Stimulated activated CD4-positive, alpha-beta T cell treated with anti-CD3 and anti-CD28 coated beads, Interleukin-4, amount 100 ng/mL, for 4 hours (primary cell): ENCODE results near the gene ME3.
"Not testable (repeated sequence)": the region's sequence is repeated elsewhere in the genome, so short reads cannot be mapped to it uniquely, and the experiment has no call there.

Experiments
- DNase-seq, 2 experiments: peaks; one replicate each; pipeline ENCODE4 v3.0.0-alpha.2; 2020

Gene ME3

DNA sequence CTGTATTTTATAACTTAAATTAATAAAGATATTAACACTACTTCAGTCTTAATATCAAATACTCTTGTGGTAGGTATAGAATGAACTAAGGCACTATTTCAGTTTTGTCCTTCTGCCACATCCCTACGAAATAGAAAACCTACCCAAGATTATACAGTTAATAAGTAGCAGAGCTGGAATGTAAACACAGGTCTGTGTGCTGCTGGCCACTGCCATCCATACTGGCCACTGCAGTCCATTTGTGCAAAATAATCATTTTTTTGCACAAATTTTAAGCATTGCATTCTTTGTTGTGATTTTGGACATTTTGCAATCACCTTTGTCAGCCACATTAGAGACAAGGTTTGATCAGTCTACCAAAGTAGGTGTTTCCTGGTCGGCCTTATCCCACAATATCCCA lies 91.9 kb downstream of the ME3 start:
- no peak for DNase-seq

DNA sequence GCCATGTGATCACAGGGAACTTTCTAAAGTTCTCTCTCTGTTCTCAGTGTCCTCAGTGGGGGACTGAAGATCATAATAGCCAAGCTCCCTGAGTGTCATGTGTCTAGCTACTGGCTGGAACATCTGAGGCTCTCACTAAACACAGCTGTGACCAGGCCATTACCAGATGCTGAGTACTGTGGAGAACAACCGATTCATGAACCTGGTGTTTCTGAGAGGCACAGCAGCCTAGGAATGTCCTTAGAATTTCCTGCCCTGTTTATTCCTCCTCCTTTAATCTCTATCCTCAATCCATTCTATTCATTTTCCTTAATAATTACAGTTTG lies 93.0 kb downstream of the ME3 start:
- DNase-seq: no peak

DNA sequence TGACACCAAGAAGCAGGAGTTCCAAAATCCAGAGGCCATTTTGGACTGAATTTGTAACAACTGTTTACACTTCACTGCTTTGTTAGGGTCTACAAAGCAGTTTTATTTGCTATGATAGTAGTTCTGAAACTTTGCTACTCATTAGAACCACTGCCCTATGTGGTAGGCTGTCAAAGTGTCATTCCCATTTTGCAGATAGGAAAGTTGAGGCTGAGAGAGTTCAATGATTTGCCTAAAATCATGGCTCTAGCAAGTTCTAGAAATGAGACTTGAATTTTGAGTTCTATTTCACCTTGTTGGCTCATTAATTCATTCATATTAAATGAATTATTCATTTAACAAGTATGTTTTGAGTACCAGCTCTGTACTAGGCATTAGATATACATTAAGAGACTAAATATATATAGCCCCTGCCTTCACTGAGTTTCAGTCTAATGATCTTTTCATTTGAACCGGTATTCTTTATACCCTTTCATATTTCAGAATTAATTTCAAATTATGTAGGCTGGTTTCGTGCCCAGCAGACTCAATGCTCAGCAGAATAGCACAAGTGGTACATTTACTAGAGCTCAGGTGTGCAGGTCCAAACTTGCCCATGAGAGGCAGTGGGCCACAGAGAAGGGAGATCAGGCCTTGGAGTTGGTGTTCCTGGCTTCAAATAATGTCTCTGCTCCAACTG lies 93.5 kb downstream of the ME3 start:
- no peak for DNase-seq

DNA sequence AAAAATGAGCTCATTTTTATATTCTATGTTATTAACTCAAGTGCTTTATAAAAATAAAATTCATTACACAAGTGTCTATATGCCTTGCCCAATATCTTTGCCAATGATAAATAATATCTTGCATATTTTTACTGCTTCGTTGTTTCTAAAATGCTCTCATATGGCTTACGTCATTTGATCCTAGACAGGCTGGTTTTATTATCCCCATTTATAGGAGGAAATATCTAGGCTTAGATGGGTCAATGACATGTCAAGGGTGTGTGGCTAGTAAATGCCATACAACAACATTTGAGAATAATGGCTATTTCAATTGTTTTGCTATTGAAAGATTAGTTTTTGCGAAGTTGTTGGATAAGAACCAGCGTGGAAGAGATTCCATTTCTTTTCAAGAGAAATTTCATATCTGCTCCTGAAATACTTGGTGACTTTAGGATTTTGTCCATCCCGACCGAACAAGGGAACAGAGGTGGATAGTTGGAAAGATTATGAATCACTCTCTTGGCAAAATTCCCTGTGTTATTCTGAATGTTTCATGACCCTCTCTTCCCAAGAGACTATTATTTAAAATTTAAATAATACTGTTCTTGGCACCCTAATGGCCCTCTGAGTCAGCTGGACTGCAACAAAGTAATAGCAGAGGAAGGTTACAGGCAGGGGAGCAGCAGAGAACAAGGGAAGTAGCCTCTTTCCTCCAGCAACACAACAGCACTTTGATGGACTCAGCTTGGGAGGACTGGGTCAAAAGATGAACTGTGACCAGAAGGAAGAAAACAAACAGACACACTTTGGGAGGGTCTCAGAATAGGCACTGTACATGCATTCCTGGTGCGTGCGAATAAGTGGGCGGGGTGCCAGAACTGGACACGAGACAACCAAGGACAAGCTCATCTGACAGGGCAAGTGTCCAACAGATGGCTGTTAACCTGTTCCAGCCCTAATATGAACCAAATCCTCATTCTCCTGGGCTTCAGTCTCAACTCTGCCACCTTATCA lies 94.5 kb downstream of the ME3 start:
- DNase-seq: no peak

DNA sequence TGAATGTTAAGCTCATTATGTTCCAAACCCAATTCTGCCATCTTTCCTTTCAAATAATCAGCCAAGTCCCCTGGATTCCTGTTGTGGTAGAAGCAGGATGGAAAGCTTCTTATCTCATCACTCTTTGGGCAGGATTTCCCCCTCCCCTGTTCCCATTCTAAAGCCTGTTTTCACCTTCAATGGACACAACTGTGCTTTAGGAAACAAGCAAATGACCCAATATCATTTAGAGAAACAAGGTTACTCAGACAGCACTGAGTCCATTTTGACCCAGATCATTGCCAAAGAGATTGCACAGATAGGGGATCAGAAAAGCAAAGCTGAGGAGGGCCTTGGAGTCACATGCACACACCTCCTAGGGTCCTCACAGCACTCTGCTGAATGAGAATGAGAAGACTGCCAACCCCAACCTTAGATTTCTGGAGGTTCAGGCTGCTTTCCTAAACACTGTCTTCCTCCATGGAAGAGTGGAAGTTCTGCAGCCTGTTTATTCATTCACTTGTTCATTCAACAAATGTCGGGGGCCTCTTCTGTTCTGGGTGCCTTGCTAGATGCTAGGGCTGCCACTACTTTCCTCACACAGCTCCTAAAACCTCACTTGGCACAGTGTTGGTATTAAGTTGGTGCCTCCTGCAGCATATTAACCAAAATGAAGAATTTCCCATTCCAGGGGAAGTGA lies 95.3 kb downstream of the ME3 start:
- no peak for DNase-seq

DNA sequence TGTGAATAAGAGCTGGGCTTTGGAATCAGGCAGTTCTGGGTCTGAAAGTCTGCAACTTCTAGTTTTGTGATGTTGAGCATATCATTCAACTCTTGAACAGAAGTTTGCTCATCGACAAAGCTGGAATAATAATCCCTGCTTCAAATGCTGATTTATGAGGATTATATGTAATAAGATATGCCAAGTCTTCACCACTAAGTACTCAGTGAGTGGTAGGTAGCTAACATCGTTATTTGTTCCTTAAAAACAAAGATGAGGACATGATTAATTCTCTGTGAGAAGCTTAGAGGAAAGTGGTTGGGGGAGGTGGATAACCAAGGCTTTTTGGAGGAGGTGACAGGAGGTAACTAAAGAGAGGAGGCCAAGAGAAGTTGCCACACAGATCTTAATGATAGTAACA lies 96.5 kb downstream of the ME3 start:
- no peak for DNase-seq

DNA sequence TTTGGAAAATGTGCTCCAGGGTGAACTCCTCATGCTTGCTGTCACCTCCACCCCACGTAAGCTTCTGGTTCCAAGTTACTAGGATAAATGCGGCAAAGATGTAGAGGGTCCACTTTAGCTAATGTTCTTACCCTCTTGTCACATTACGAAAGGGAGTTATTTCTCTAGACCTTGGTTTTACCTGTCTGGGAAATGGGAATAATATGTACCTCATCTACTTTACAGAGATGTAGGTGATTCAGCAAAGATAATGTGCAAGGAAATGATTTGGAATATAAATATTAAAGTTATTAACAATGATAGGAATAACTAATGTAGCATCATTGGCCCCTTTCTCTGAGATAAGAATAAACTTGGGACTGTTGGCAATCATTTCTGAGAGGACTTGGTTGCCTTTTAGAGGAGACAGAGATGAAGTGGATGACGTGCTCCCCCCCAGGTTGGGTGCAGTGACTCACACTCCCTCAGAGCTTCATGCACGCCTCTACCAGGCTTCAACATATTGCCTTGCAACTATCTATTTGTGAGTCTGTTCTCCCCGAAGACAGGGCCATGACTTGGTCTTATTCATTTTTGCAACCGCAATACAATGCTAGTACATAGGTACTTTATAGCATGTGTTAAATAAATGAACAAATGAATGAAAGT lies 97.1 kb downstream of the ME3 start:
- no peak for DNase-seq

DNA sequence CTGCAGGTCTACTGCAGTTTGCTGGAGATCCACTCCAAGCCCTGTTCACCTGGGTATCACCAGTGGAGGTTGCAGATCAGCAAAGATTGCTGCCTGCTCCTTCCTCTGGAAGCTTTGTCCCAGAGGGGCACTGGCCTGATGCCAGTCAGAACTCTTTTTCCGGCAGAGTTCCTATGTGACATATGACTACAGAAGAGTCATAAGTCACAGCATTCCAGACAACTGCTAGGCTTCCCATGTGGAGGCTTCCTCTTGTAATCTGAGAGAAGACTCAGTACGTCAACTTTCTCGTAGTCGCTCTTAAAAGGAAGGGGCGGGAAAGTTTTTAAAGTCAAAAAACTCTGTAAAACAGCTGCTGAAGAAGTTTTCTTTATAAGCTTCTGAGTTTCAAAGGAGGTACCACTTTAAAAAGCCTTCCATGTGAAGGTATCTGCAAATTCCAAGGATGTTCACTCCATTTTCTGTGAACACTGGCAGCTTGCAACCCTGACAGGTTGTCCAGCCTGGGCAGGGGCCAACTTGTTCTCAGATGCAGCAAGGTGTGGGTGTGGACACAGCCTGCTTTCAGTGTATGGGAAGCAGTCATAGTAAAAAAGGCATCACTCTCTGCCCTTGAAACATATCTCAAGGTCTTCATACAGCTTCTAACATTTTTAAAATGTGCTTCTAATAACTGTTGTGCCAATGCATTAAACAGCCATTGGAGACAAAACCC lies 97.8 kb downstream of the ME3 start:
- DNase-seq: no peak

DNA sequence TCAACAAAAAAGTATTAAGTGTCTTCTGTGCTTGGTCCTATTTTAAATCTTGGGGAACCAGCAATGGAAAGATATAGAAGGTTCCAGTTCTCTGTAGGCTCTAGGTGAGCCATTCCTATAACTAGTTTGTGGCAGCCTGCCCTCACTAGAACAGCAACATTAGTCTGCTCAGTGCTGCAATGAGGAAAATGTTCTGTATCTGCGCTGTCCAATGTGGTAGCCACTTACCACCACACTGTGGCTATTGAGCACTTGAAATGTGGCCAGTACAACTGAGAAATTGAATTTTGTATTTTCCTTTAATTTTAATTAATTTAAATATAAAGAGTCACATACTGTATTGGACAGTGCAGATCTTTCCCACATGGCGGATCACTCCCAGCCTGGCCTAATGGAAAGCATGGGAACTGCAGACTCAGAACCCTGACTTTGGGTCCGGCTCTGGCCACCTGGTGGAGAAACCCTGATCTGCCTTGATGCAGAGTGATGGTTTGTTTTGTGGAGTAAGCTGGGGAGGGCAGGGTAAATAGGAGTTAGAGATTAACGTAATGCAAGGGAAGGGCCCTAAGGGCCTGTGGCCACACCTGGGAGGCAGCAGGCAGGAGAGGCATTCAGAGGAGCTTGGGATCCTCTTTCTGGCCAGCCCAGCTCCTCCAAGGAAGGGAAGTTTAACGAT lies 101.0 kb downstream of the ME3 start:
- DNase-seq: no peak

DNA sequence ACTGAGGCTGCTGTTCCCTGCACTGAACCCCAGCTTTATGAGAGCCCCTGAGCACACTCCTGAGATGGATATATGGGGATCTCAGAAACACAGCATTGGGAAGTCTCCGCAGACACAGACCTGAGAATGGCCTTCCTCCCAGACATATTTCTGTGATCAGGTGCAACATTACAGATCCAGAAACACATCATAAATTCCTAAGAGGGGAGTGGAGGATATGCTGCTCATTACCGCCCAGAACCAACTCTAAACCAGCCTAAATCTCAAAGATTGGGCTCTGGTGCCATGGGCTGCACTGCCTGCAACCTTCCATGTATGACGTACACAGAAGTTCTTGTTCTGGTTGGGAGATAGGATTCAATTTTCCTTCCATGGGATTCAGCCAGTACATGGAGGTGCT lies 102.0 kb downstream of the ME3 start:
- no peak for DNase-seq

DNA sequence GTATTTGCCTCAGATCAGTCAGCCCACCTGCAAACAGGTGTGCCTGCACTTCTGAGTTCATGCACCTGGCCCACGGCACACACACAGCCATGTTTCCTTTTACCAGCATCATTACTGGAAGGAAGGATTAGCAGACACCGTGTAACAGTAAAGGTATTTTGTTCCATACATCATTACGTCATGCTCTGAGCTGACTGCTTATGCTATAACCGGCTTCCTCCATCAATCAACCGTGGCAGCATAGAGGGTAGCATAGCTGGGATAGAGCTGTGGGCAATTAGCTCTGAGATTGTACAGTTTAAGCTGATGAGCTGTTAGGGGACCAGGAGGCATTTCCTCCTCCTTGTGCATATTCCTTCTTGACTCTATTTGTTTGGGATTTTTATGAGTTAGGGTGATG lies 102.4 kb downstream of the ME3 start:
- DNase-seq: no peak

DNA sequence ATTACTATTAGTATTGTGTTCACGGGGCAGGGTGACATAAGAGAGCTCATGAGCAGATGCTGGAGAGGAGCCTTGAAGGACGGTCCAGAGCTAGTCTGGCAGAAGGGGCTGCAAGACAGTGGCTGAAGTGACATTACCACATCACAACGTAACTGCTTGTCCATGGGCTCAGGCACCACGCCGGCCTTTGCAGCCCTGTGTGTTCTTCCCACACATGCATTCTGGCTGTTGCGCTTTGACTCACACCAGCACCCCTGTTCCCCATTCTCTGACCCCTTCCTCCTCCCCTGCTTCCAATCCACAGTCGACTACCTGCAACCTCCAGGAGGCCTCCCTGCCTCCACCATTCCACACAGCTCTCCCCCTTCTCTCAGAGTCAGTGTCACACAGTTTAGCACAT lies 103.3 kb downstream of the ME3 start:
- no peak for DNase-seq

DNA sequence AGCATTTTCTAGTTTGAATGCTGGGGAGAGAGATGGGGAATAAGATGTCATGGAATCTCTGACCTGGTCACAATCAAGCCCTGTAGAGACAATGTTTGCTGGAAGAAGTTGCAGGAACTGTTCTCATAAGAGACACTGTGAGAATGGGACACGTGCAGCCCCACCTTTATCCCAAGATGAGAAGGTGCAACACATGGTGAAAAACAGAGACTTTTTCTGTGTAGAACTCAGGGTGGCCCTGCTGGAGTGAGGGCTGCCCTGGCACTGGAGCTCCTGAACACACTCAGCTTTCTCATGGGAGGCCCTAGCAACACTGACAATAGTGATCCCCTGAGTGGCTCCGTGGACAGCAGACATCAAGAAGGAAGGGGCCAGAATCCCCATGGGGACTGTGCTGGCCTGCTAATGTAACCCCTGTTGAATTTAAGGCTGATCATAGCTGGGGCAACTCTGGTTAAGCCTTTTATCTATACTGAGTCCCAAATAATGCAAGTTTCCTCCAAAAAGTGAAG lies 106.6 kb downstream of the ME3 start:
- DNase-seq: no peak

DNA sequence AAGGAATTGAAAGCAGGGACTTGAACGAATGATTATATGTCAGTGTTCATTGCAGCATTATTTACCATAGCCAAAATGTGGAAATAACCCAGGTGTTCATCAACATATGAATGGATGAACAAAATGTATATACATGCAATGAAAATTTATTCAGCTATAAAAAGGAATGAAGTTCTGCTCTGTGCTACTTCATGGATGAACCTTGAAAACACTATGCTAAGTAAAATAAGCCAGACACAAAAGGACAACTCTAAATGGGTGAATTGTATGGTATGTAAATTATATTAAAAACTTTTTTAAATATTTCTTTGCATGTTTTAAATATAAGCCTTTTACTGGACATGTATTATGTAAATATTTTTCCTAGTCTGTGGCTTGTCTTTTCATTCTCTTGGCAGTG lies 107.0 kb downstream of the ME3 start:
- DNase-seq: no peak

DNA sequence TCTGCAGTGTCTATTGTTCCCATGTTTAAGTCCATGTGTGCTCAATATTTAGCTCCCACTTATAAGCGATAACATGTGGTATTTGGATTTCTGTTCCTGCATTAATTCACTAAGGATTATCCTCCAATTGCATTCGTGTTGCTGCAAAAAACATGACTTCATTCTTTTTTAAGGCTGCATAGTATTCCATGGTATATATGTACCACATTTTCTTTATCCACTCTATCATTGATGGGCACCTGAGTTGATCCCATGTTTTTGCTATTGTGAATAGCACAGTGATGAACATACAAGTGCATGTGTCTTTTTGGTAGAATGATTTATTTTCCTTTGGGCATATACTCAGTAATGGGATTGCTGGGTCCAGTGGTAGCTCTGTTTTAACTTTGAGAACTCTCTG lies 109.6 kb downstream of the ME3 start:
- not testable (repeated sequence) for DNase-seq

DNA sequence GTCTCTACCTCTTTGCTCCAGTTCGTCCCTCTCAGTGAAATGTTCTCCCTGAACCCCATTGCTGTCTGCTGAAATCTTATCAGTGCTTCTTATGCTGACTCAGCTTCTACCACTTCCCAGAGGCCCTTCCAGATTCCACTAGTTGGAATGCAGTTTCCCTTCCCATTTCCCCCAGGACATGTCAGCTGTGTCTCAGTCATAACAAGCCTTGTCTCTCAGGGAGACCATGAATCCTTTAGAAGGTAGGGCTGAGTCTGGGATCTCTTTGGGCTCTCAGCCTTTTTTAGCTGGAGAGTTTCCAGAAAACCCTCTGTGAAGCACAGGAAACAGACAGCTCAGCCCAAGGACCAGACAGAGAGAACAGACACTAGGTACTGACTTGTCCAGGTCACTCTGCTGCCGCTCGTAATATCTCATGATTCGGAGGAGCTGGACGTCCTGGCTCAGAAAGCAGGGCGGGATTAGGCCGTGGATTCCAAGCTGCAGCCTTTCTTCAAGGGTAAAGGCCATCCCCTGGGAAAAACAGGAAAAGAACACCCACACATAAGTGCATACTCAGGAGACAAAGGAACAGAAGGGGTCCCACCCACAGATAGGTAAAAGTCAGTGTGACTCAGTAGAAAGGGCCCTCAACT lies 113.0 kb downstream of the ME3 start:
- DNase-seq: no peak

DNA sequence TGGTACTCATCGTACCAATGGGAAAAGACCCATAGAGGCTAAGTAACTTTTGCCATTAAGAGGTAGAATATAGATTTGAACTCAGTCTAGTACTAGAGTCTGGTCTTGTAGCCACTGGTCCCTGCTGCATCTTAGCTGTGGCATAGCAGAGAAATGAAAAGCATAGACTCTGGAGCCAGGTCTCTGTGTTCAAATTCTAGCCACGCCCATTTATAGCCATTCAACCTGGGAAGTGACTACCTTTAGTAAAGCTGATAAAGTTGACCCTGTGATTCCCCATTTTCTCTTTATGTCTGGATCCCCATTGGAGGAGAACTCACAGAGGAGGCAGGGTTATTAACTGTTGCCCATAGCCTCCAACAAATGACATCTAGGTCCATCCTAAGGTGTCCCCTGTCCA lies 113.6 kb downstream of the ME3 start:
- no peak for DNase-seq

DNA sequence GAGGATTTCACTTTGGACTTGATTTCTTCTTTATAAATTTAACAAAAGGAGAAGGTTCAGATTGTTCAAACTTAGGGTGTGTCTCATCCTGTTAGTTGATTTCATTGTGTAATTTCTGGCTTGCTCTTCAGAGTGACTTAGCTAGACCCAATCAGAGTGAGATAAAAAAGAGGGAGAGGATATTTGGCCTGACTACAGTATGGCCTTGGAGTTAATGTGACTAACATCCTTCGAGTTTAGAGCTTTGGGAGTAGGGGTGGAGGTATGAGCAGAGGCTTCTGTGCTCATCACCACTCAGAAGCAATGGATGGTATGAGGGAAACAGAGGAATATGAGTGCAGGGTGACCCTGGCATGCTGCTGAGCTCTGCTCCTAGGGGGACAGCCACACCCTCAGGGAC lies 114.2 kb downstream of the ME3 start:
- no peak for DNase-seq

DNA sequence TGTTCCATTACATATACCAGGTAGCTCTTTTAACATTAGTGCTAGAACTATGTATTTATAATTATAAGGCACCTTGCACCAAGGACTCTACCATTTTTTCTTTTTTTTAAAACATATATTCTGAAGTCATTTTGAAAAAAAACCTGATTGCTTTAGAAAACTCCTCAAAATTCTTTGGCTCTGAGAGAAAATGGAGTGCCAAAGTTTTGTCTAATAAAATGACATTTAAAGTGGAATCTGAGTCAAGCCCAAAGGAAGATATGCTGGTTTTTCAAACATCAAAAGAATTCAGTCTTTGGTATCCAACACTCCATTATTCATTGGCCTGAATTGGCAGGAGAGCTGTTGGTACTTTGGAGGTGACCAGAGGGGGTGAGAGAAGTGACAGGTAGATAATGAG lies 116.5 kb downstream of the ME3 start:
- DNase-seq: no peak

DNA sequence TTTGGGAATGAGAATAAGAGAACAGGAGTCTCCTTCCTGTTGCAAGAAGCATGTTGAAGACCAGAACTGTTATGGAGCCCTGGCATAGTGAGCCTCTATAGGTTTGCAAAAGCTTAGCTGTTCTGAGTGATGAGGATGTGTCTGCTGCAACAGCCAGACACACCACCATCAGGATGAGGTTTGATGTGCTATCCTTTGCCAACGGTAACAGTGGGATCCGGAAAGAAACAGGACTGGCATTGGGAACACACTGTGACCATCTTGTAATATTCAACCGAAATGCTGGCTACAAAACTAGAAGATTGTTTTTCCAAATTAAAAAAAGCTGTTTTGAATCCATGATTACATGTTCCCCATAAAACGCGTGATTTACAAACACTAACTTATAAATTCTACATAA lies 117.0 kb downstream of the ME3 start:
- no peak for DNase-seq

DNA sequence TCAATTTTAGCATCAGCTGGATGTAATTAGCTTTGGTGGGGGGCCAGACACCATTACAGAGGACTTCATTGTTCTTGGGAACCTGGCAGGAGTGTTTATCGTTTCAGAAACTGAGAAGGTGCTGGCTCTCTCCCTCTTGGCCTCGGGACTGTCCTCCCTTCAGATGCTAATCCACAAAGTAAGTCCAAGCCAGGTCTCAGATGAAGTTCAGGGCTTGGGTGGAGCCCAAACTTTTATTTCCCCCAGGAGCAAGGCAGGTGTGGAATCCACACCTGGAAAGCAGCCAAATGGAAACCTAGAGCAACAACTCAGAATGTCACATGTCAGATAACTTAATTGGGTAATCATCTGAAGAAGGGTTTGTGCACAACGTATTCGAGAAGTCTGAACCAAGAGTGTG lies 119.2 kb downstream of the ME3 start:
- no peak for DNase-seq
